ENCODE results near the gene VAV2.

The VAV2 gene

DNA sequence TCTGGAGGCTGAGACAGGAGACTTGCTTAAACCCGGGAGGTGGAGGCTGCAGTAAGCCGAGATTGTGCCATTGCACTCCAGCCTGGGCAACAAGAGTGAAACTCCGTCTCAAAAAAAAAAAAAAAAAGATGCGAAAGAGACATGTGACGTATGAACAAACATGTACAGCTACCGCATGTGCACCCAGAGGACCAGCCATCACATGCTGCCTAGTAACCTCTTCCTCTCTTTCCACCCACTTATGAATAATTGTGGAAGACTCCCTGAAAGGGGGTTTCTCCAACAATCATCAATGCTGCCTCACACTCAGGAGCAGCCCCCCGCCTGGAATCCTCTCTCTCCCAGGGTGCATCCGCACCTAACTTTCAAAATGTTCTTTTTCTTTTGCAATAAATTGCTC, 256.2 kb downstream of the VAV2 start:
- no peak for DNase-seq

DNA sequence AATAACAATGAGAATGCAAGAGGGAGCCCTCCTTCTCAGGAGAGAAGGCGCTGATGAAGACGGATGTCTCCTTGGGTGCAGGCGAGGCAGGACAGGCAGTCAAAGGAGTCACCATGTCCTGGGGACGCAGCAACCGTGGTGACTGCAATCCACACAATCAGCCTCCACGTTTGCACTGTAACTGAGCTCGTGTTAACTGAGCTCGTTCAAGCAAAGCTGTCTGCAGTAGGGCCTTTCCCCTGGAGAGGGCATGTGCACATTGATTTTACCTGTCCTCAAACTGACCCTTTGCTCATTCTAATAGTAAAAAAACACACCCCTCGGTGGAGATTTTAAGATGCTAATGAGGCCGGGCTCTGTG, 256.7 kb downstream of the VAV2 start:
- no peak for DNase-seq

DNA sequence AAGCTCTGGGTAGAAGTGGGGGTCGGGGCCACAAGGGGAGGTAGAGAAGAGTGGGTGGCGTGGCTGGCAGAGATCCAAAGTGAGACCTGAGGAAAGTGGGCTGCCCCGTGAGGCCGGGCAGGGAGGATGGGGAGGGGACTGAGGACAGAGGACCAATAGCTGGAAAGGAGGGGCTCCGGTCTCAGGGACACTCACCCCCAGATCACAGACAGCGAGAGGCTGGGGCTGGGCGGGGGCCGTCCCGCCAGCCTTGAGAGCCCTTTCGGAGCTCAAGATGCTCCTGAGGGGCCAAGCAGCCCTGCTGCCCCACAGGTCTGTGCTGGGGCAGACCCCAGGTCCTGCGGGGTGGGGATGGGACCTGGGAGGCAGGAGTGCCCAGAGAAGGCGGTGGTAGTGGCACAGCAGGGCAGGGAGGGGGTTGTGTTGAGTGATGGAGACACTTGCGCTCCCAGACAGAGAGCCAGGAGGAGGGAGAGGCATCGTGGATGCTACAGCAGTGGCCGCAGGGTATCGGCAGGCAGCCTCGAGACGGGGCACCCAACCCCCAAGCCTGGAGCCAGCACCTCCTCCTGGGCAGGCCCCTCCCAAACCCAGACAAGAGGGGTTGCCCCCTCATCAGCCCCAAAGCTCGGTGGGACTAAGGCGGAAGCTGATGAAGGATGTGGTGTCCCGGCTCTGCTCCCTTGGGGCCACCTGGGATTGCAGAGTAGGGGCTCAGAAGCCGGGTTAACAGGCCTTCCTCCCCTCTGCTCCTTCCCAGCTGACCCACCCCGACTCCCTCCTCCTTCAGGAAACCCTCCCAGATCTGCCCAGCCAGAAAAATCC, 257.3 kb downstream of the VAV2 start:
- DNase-seq = no peak

DNA sequence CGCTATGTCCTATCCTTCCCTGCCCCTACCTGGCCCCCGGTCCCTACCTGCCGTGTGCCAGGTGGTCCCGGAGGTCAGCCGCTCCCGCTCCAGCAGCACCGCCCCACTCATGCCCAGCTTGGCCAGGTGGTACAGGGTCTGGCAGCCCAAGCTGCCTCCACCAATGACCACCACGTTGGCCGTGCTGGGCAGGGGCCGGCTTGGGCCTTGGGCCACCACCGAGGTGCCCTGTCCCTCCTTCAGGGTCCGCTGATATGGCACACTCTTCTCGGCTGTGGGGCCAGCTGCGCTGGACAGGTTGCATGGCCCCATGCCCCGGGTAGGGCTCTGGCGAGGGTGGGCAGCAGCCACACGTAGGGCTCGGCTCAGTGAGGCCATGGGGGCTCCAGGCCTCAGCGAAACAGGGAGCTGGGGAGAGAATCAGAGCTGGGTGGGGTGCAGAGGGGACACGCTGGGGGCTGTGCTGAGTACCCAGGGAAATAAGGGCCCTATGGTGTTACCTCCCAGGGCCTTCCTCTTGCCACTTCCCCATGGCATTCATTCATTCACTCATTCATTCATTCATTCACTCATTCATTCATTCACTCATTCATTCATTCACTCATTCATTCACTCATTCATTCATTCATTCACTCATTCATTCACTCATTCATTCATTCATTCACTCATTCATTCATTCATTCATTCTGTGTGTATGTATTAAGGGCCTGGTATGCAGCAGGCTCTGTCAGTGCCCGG, 258.2 kb downstream of the VAV2 start:
- no peak for DNase-seq

DNA sequence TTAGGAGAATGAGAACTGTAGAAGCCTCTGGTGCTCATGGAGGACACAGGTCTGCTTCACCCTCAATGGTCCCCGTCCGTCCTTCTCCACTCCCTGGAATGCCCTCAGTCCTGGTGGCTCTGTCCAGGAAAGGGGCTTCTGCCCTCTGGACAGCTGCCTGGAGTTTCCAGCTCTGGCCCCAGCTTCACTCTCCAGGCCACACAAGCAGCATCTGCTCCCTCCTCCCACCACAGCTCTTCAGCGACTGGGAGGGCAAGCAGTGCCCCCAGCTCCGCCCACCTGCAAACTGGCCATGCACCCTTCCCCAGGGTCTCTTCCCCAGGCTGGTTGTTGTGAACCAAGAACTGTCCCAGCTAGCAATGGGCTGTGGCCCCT, 258.7 kb downstream of the VAV2 start:
- DNase-seq = no peak

DNA sequence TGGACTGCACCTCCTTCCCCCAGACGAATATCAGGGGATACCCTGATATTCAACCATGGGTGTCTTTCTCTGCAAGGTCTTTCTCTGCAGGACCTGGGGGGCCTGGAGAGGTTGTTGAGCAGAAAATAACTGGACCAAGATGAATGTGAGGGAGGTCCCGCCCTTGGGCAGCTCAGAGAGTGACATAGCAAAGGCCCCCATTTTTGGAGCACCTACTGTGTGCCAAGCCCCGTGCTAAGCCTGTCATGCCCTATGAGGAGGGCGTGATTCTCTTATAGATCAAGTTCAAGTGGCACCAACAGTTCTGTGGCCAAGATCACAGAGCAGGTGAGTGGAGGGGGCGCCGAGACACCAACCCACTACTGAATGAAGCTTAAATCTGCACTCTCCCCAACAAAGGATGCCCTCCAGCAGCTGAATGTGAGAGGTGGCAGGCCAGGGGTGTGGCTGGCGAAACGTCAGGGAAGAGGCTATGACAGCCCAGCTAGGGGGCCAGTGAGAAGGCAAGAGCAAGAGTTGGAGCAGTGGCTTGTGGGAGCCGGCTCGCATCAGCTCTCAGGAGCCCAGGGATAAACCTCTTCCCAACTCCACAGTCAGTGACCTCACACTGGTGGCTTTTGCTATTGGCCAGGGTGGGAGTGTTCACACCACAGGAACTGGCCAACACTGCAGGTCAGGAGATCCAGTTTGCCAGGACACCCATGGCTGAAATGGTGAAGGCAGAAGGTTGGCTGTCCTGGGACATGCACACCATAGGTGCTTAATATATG, 259.3 kb downstream of the VAV2 start:
- no peak for DNase-seq

DNA sequence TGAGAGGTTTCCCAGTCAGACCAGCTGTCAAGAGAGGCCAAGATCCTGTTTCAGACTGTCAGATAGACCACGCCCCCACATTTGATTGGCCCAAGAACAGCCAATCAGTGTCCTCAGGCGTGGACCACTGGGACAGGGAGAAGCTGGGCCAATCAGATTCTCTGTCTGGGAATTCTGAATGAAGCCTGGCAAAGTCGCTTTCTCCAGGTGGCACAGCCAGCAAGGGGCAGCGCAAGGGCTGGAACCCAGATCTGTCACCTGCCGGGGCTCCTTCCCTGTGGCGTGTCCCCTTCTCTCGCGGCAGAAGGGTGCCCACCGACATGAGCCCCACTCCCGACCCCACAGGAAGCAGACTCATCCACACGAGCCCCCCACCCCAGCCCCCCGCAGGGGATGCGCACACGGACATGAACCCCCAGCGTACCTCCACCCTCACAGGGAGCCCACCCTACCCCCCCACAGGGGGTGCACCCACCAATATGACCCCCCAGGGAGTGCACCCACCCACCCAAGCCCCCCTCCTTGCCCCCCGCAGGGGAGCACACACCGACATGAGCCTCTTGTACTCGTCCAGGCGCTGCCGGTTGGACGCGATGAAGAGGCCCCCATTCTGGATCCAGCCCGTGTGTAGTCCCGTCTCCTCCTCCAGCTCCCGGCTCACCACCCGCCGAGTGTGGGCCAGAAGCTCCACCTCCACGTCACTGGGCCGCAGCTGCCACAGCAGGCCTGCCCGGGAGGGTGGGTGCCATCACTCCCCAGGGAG, 260.1 kb downstream of the VAV2 start:
- DNase-seq = no peak

DNA sequence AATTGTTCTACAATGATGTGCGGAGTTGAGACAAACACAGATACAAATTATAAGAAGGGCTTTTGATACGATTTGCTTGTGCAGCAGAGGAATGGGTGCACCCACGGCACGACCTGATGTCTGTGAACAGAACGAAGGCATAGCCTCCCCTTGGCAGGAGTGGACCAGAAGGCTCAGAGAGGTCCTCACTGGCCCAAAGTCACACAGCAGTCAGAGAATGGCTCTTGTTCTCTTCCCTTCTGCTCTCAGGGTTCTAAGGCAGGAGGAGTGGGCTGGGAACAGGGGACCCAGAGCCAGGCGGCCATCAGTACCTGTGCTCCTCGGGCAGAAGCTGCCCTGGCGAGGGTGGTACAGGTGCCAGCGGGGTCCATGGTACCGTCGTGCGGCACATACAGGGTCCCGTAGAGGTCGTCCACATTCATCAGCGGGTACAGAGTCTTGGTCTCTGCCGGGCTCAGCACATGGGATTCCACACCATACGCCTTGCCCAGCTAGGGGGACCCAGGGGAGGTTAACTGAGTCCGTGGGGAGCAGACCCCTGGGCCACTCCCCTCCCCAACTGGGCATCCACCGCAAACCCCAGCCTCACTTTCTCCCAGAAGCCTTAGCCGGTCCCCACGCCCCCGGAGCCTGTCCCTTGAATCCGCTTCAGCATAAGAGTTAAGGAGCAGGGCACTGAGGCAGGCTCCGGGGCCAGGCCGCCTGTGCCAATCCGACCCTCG, 261.0 kb downstream of the VAV2 start:
- no peak for DNase-seq

DNA sequence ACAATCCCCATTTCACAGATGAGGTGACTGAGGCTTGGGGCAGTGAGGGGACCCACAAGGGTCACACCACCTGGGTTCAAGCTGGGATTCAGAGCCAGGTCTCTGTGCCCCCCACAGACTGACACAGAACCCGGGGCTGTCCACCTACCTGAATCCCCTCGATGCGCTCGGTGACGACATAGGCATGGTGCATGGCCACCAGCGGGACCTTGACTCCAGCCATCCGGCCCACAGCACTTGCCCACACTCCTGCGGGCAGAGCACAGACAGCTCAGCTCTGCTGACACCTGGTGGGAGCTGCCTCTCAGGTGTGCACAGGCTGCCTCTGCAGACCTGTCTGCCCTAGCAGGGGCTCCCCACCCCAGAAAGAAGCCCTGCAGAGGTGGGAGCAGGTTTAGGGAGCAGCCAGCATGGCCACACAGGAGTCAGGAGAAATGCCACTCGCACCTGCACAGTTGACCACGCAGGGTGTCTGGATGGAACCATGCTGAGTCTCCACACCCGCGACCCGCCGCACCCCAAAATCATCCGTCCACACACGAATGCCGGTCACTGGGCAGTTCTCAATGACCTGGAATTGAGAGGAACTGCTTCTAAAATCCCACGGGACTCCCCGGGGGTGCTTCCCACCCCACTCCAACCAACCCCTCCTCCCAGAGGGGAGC, 262.4 kb downstream of the VAV2 start:
- DNase-seq = no peak

DNA sequence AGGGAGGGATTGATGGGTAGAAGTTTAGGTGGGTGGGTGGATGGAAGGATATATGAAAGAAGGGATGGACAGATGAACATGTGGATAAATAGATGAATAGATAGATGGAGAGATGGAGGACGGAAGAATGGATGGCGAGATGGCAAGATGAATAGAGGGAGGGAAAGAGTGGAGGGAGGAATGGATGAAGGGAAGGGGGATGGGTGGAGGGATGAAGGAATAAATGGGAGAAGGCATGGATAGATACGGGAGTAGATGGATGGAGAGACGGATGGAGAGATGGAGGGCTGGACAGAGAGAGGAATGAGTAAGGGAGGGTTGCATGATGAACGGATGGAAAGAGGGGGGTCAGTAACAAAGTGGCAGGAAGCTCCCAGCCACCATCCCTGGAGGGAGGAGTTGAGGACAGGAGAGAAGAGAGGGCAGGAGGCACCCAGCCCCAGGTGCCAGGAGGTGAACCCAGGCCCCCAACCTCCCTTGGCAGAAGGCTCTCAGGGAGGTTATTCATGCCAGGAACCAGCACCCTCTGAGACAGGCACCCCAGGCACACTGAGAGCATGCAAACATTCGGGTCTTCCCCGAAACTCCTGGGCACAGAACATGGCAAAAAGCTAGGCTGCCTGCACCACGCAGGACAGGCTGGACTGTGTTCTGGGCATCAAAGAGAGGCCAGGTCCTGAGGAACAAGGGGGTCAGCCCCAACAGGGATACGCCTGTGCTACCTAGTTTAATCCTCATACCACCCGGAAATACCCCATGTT, 263.1 kb downstream of the VAV2 start:
- DNase-seq = no peak

DNA sequence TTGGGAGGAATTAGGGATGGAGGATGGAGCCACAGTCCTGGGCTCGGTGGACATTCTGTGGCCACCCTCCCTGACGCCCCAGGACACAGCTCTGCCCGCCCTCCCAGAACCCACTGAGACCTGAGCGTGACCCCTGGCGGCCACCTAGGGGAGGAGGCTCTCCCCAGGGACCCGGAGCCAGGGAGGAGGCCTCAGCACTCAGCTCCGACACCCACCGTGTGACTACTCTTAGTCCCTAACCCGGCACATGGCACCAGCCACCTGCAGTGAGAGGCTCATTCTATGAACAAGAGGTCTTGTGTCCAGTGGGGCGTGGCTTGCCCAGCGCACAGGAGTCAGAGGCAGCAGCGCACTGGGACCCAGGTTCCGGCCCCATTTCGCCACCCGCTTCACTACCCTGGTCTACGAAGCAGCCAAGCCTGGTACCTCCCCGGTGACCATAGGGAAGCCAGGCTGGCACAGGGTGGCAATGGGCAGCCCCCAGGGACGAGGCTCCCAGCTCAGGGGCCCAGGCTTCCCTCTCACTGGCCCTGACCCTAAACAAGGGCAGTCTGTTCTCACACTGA, 264.2 kb downstream of the VAV2 start:
- DNase-seq = no peak

DNA sequence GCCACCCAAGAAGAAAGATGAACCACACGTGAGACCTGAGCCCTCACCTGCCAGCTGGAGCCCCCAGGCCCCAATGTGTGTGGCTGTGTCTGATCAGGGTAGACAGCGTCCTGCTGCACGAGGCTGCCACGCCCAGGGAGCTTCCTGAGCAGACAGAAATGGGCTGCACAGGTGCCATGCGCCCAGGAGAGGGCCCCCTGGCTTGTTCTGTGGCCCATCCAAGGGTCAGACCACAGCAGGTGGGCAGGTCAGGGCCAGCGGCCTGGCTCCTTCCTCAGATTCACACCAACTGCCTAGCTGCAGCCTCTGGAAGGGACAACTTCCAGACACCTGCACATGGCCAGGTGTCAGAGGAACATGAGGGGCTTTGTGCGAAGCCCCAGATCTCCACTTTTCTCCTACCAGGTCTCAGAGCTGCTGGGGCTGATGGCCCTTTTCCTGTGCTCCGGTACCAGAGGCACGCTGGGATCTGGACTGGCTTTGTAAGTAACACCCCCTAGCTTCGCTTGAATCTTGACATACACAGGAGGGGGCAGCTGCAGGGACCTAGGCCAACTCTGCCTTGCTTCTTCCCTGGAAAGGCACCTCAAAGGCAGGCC, 264.7 kb downstream of the VAV2 start:
- no peak for DNase-seq

DNA sequence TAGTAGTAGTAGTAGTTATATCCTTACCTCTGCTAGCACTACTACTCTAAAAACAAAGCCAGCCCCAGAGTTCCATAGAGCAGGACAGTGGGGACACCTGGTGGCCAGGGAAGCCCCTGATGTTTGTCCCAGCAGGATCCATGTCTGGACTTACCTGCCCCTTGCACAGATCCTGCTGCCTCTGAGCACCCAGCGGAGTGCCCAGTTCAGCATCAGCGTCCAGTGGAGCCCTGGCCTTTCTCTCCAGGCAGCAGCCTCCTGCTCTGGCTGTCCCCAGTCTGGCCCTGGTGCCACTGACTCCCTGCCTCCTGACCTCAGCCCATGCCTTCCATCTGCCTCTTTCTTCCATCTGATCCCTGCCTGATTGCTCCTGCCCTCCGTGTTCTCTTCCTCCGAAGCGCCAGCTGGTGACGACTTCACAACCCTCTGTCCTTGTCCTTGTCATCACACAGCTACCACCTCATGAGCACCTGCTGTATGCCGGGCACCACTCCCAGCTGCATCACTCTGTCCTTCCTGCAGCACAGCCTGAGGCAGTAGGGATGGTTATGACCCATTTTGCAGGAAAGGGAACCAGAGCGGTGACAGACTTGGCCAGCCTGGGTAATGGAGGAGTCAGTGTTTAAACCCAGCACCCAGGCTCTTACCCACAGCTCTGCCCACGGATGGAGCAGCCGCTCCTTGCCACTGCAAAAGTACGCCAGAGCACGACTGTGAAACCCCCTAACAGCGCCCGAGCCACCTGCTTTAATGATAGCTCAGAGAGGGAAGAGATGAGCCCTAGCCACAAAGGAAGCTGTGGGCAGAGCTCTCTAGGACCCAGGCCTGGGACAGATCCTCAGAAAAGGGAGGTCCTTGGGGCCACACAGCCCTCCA, 265.5 kb downstream of the VAV2 start:
- DNase-seq = no peak

DNA sequence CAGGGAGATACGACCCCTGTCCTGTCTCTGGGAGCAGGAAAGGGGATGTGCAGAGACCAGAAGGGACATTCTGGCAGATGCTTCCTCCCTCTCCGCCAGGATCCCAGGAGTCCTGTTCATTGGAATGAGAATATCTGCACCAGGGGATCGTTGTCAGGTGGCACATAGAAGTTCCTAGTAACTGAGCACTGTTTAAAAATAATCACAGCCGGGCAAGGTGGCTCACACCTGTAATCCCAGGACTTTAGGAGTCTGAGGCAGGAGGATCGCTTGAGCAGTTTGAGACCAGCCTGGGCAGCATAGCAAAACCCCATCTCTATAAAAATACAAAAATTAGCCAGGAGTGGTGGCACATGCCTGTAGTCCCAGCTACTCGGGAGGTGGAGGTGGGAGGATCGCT, 266.2 kb downstream of the VAV2 start:
- no peak for DNase-seq

DNA sequence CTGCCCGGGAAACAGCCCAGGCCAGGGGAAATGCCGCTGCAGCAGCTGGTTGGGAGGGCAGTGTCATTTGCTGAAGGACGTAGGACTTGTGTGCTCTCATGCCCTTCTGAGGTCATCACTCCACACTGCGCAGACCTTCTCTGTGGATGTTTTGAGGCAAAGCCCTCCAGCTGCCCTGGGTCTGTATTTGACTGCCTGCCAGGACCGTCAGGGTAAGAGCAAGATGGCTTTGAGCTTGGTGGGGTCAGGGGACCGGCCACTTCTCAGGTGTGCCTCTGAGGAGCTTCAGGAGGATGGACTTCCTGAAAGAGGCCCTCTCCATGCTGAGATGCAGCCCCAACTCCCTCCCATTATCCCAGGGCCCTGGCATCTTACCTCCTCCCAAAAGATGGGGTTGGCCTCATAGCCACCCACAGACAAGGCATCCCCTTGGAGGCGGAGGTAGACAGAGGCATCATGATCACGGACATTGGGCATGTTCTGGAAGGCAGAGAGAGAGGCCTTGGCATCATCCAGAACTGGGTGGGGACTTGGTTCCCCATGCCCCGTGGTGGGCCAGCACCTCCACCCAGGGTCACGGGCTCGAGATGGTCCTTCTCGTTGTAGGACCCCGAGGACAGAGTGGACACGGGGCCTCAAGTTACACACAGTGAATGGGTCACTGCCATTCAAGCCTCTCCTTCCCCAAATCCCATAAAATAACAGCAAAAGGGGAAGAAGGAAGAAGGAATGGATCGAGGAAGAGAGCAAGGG, 273.4 kb downstream of the VAV2 start:
- no peak for DNase-seq

DNA sequence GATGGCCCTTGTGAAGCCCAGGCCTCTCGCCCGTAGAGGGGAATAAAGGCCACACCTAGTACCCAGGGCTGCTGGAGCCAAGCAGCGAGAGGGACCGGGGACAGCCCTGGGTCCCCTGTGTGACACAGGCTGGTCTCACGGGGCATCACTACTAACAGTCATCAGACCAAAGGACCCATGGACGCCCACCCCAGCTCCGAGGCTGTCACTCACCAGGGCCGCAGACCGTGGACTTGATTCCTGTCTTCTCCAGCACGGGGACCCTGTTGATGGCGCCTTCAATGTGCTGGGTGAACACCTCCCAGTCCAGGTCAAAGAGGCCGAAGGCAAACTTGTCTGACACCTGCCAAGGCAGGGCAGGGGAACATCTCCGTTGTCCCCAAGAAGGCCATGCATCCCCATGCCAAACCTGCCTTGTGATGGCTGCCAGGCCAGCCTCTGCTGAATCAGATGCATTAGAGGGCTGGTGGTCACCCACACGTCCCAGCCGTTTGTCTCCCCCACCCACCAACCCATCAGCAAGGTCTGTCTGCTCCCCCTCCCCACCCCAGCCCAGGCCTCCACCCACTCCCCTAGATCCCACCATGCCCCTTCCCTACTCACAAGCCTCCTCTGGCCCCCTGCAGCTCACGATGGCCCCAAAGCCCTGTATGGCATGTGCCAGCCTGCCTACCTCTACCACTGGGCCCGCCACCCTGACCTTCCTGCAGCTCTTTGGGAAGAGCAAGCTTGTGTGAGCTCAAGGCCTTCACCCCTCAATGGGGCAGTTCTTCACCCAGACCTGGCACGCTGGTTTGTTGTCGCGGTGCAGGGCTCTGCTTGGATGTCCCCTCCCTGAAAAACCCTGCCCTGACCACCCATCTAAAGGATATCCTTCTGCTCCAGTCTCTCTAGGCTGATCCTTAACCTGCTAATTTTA, 274.8 kb downstream of the VAV2 start:
- no peak for DNase-seq

DNA sequence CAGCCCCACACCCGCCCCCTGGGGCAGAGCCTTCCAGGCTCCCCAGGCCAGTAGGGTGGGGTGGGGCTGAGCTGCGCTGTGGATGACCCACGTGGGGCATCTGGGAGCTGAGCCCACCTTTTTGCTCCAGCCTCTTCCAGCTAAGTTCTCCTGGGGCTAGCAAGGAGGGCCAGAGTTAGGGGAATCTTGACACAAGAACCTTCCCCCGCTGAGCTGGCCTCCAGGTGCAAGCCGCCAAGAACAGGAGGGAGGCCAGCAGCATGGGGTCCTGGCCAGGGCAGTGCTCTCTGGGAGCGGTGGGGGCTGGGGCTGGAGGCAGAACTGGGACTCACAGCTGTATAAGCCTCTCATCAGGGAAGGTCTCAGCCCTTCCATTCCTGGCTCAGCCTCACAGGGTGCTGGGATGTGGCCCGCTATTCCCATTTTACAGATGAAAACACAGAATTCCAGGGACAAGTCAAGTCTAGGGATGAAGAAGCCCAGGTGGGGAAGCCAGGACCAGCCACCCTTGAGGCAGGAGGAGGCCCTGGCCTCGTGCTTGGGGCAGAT, 275.5 kb downstream of the VAV2 start:
- no peak for DNase-seq
